Neural cell (in vitro differentiated cells): ENCODE results near the gene SLC25A26. TPM values are rescaled to one million over a fixed set of nuclear protein-coding genes. Genes with fewer than 3 reads are reported as not detected.

Experiments
- H2AFZ ChIP-seq: fragments of 200-600, 300-800 bp; sonication (generic), shearing (Covaris generic); 2 replicates; pipeline ENCODE4 v1.6.0; 2014; ENCODE audit warnings: low read depth, mild to moderate bottlenecking, antibody characterized with exemption, low read length, moderate library complexity
- H3F3A ChIP-seq: fragments of 200-600 bp; shearing (Covaris generic); 2 replicates; pipeline ENCODE4 v1.6.1; 2016; ENCODE audit warnings: mild to moderate bottlenecking, moderate library complexity, mixed read lengths, antibody characterized with exemption, low read length; ENCODE audit not compliant: insufficient read depth, poor library complexity, severe bottlenecking
- H3K27ac ChIP-seq: fragments of 200-600, 300-800 bp; sonication (generic), shearing (Covaris generic); 2 replicates; pipeline ENCODE4 v1.5.1; 2014; ENCODE audit warnings: mild to moderate bottlenecking, low read length, moderate library complexity
- H3K27me3 ChIP-seq: fragments of 300-800, 200-600 bp; sonication (generic), shearing (Covaris generic); 2 replicates; pipeline ENCODE4 v1.6.0; 2014; ENCODE audit warnings: mild to moderate bottlenecking, low read depth, low read length, moderate library complexity; ENCODE audit not compliant: insufficient read depth
- H3K36me3 ChIP-seq: fragments of 300-800, 200-600 bp; sonication (generic), shearing (Covaris generic); 2 replicates; pipeline ENCODE4 v1.5.1; 2014; ENCODE audit warnings: mild to moderate bottlenecking, antibody characterized with exemption, low read length, moderate library complexity; ENCODE audit not compliant: insufficient read depth
- H3K4me2 ChIP-seq: fragments of 300-800, 200-600 bp; sonication (generic), shearing (Covaris generic); 2 replicates; pipeline ENCODE4 v1.6.0; 2014; ENCODE audit warnings: mild to moderate bottlenecking, low read length
- H3K4me3 ChIP-seq: fragments of 300-800, 200-600 bp; sonication (generic), shearing (Covaris generic); 2 replicates; pipeline ENCODE4 v1.5.1; 2014; ENCODE audit warnings: mild to moderate bottlenecking, low read length, moderate library complexity
- H3K79me2 ChIP-seq: fragments of 200-600 bp; shearing (Covaris generic); replicated peaks from 2 replicates; pipeline ENCODE4 v1.6.0; 2014; ENCODE audit warnings: mild to moderate bottlenecking, low read length, moderate library complexity; ENCODE audit not compliant: insufficient read depth
- H3K9ac ChIP-seq: fragments of 300-800, 200-600 bp; sonication (generic), shearing (Covaris generic); 2 replicates; pipeline ENCODE4 v1.6.1; 2016; ENCODE audit warnings: mild to moderate bottlenecking, low read length, mixed read lengths
- H3K9me2 ChIP-seq: fragments of 200-600 bp; shearing (Covaris generic); 2 replicates; pipeline ENCODE4 v1.6.1; 2016; ENCODE audit warnings: mild to moderate bottlenecking, low read length, mixed read lengths; ENCODE audit not compliant: insufficient read depth
- H3K9me3 ChIP-seq: fragments of 200-600, 300-800 bp; sonication (generic), shearing (Covaris generic); 2 replicates; pipeline ENCODE4 v1.6.1; 2016; ENCODE audit warnings: mild to moderate bottlenecking, mixed run types, low read length, moderate library complexity, mixed read lengths
- H4K20me1 ChIP-seq: fragments of 200-600 bp; shearing (Covaris generic); 2 replicates; pipeline ENCODE4 v1.6.1; 2016; ENCODE audit warnings: mild to moderate bottlenecking, mixed run types; ENCODE audit not compliant: insufficient read depth
- CTCF ChIP-seq: fragments of 450-650 bp; IDR thresholded peaks from 2 replicates; pipeline ENCODE4 v1.5.1; 2014; ENCODE audit warnings: antibody characterized with exemption, mild to moderate bottlenecking, moderate library complexity; ENCODE audit not compliant: poor library complexity, severe bottlenecking
- EP300 ChIP-seq: fragments of 450-650 bp; conservative IDR thresholded peaks from 2 replicates; pipeline ENCODE4 v1.6.1; 2014; ENCODE audit warnings: antibody characterized with exemption, mild to moderate bottlenecking, moderate library complexity; ENCODE audit not compliant: poor library complexity, severe bottlenecking
- EZH2 ChIP-seq: fragments of 200-600, 300-800 bp; shearing (Covaris generic), sonication (generic); IDR thresholded peaks from 2 replicates; pipeline ENCODE4 v1.6.1; 2014; ENCODE audit warnings: antibody characterized with exemption, low read length, borderline replicate concordance, mild to moderate bottlenecking; ENCODE audit not compliant: insufficient read depth, poor library complexity, severe bottlenecking
- MXI1 ChIP-seq: fragments of 450-650 bp; conservative IDR thresholded peaks from 2 replicates; pipeline ENCODE4 v1.6.1; 2014; ENCODE audit warnings: antibody characterized with exemption, mild to moderate bottlenecking; ENCODE audit not compliant: poor library complexity, severe bottlenecking
- POLR2AphosphoS5 ChIP-seq: IDR thresholded peaks from 2 replicates; pipeline ENCODE4 v1.6.1; 2012
- RAD21 ChIP-seq: fragments of 450-650 bp; conservative IDR thresholded peaks from 2 replicates; pipeline ENCODE4 v1.6.1; 2014; ENCODE audit warnings: antibody characterized with exemption, mild to moderate bottlenecking, moderate library complexity
- SMC3 ChIP-seq: fragments of 450-650 bp; conservative IDR thresholded peaks from 2 replicates; pipeline ENCODE4 v1.6.1; 2014; ENCODE audit warnings: antibody characterized with exemption, mild to moderate bottlenecking, moderate library complexity; ENCODE audit not compliant: poor library complexity
- TAF1 ChIP-seq: IDR thresholded peaks from 2 replicates; pipeline ENCODE4 v1.6.1; 2012; ENCODE audit warnings: low read depth
- polyA minus RNA-seq: library from RNA; depleted of rRNA, polyadenylated mRNA; stranded (reverse); fragments of >200 nt; gene quantifications from 2 replicates; pipeline ENCODE4 v1.2.3, GENCODE V29; 2014
- polyA plus RNA-seq: library from polyadenylated mRNA; depleted of rRNA; stranded (reverse); fragments of >200 nt; gene quantifications from 2 replicates; pipeline ENCODE4 v1.2.3, GENCODE V29; 2014
- TF ChIP-seq, protein P1 (sequence below): IDR thresholded peaks from 2 replicates; pipeline ENCODE4 v1.6.1; 2012; ENCODE audit warnings: borderline replicate concordance

SLC25A26 gene, protein sequence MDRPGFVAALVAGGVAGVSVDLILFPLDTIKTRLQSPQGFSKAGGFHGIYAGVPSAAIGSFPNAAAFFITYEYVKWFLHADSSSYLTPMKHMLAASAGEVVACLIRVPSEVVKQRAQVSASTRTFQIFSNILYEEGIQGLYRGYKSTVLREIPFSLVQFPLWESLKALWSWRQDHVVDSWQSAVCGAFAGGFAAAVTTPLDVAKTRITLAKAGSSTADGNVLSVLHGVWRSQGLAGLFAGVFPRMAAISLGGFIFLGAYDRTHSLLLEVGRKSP
- polyA plus RNA-seq = 21.0 and 30.7 TPM in 2 replicates
- polyA minus RNA-seq = 10.9 and 14.1 TPM in 2 replicates

DNA sequence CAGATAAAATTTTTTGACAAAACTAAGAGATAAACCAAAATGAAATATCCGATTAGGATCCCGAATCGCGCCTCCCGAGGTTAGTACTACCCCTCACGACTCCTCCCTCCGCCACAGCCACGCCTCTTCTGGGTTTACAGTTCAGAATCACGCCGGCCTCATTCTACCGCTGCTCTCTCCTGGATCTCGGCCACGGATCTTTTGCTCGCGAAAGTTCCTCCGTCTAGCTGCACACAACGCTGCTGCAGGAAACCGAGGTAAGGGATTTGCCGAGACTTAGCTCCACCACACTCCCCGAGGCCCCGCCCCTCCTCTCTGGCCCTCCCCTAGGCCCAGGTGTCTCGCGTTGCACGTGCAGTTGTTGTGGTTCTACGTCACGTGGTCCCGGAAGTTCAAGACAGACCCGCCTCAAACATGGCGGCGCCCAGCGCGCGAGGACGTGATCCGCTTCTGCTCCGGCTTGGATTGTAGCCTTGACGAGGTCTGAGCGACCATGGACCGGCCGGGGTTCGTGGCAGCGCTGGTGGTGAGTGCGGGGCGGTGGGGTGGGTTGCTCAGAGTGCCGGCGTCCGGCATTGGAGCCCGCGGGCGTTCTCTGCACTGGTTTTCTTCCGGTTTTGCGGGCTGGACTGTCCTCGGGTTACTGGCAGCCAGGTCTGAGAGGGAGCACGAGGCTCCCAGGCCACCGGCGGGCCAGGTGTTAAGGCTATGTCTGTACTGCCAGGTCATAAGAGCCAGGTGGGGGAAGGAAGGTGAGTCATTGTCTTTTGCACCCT is at the start of gene SLC25A26:
TSS of gene SLC25A26 (plus strand) at position 400 of the 776 bp plus-strand sequence. CDS start at position 494, 94 bp downstream.
- TF ChIP-seq SMC3 = peak; percentile 51
- TF ChIP-seq TAF1 = peak; percentile 69
- TF ChIP-seq MXI1 = peak; percentile 100
- TF ChIP-seq, protein P1, sequence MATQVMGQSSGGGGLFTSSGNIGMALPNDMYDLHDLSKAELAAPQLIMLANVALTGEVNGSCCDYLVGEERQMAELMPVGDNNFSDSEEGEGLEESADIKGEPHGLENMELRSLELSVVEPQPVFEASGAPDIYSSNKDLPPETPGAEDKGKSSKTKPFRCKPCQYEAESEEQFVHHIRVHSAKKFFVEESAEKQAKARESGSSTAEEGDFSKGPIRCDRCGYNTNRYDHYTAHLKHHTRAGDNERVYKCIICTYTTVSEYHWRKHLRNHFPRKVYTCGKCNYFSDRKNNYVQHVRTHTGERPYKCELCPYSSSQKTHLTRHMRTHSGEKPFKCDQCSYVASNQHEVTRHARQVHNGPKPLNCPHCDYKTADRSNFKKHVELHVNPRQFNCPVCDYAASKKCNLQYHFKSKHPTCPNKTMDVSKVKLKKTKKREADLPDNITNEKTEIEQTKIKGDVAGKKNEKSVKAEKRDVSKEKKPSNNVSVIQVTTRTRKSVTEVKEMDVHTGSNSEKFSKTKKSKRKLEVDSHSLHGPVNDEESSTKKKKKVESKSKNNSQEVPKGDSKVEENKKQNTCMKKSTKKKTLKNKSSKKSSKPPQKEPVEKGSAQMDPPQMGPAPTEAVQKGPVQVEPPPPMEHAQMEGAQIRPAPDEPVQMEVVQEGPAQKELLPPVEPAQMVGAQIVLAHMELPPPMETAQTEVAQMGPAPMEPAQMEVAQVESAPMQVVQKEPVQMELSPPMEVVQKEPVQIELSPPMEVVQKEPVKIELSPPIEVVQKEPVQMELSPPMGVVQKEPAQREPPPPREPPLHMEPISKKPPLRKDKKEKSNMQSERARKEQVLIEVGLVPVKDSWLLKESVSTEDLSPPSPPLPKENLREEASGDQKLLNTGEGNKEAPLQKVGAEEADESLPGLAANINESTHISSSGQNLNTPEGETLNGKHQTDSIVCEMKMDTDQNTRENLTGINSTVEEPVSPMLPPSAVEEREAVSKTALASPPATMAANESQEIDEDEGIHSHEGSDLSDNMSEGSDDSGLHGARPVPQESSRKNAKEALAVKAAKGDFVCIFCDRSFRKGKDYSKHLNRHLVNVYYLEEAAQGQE = peak; percentile 55
- peak; percentile 15 for TF ChIP-seq CTCF
- peak; percentile 48 for TF ChIP-seq RAD21
- no peak for TF ChIP-seq EZH2
- peak; percentile 82 for TF ChIP-seq POLR2AphosphoS5
- peak; percentile 30 for TF ChIP-seq EP300
- H4K20me1 ChIP-seq = no peaks in the 10 kb centered on the region
- H3K27ac ChIP-seq = peak within 1 kb of the TSS; percentile 14
- H3K9ac ChIP-seq = peak within 1 kb of the TSS; percentile 65
- H3F3A ChIP-seq = no peaks in the 10 kb centered on the region
- H3K4me3 ChIP-seq = peak within 1 kb of the TSS; percentile 80
- H3K79me2 ChIP-seq = no peaks in the 10 kb centered on the region
- H3K27me3 ChIP-seq = no peaks in the 10 kb centered on the region
- peak within 1 kb of the TSS; percentile 80 for H2AFZ ChIP-seq
- peak within 1 kb of the TSS; percentile 68 for H3K4me2 ChIP-seq
- H3K9me3 ChIP-seq = no peaks in the 10 kb centered on the region
- H3K9me2 ChIP-seq = no peaks in the 10 kb centered on the region
- H3K36me3 ChIP-seq = no peaks in the 10 kb centered on the region

GRCh38 chr3:66172394-66172793 is 48.4 kb upstream of the SLC25A26 start:
- H3K27ac ChIP-seq = no peak overlapping the region

More at GRCh38 chr3:66172394-66172793, 48.4 kb upstream of the SLC25A26 start:
- no peak overlapping the region for H2AFZ ChIP-seq
- no peak overlapping the region for H3K4me2 ChIP-seq
- H3K9ac ChIP-seq = no peak overlapping the region
- H3F3A ChIP-seq = no peaks in the 10 kb centered on the region
- H3K79me2 ChIP-seq = no peaks in the 10 kb centered on the region
- H4K20me1 ChIP-seq = no peaks in the 10 kb centered on the region
- no peaks in the 10 kb centered on the region for H3K9me3 ChIP-seq
- H3K36me3 ChIP-seq = no peaks in the 10 kb centered on the region
- H3K9me2 ChIP-seq = no peaks in the 10 kb centered on the region
- no peaks in the 10 kb centered on the region for H3K27me3 ChIP-seq
- TF ChIP-seq EP300 = no peak
- H3K4me3 ChIP-seq = no peak overlapping the region
